ENCODE measurements around the gene LYSET.
A peak's percentile ranks its signal among the peaks of the same experiment; 100 is the strongest.
"Not testable (repeated sequence)": the region's sequence is repeated elsewhere in the genome, so short reads cannot be mapped to it uniquely, and the experiment has no call there.

The LYSET gene

DNA sequence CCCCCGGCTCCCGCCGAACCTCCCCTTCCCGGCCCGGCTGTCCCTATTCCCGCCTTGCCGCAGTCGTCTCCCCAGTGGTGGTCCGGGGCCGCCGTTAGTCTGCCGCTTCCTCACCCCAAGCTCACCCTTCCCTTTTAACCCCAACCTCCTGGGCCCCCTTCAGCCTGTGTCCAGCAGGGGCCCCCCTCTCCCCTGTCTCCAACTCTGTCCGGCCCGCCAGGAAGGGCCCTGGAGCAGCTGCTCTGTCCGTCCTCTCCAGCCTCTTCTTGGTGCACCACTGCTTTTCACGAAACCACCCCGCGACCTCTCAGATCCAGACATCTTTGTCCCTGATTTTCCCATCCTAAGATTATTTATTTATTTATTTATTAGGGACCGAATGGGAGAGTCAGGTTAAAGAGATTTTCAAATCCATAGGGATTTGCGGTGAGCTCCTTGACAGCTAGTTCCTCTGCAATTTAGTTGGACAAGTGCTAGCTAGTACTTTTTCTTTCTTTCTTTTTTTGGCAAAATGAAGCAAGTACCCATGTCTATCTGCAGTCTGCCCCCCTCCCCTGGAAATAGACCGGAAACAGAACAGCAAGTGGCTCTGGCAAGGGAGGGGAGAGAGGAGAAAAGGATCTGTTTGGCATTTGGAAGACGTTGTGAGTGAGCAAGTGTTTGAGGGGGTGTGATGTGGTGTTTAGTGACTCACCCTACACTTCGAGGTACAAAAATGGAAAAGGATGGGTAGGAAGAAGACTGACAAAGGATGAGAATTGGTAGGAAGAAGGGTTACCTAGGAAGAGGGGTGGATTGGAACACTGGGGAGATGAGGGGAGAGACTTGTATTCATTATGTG lies 22.6 kb downstream of the LYSET start:
- Histone ChIP-seq H3K9ac (ENCODE audit: low read length) (peak overlapping the region; percentile 32), H3K27ac (ENCODE audit: low read depth, low read length) (peak overlapping the region; percentile 78), H3K4me3 (ENCODE audit: low read length) (peak overlapping the region; percentile 80), H3K36me3 (ENCODE audit: control insufficient read depth, insufficient read depth, low read length) (no peaks in the 10 kb centered on the region), H3K27me3 (ENCODE audit: control insufficient read depth, insufficient read depth, low read length) (no peaks in the 10 kb centered on the region), H3K4me1 (ENCODE audit: control insufficient read depth, insufficient read depth, low read length) (peaks cover 3% of the 10 kb centered on the region)

- H3K9ac ChIP-seq (ENCODE audit: low read length) = no peak overlapping the region
- H3K36me3 ChIP-seq (ENCODE audit: control insufficient read depth, insufficient read depth, low read length) = peaks cover 12% of the 10 kb centered on the region
- H3K4me1 ChIP-seq (ENCODE audit: control insufficient read depth, insufficient read depth, low read length) = no peaks in the 10 kb centered on the region
- H3K27ac ChIP-seq (ENCODE audit: low read depth, low read length) = no peak overlapping the region
- H3K4me3 ChIP-seq (ENCODE audit: low read length) = no peak overlapping the region
- no peaks in the 10 kb centered on the region for H3K27me3 ChIP-seq (ENCODE audit: control insufficient read depth, insufficient read depth, low read length)
Measured at GRCh38 chr14:93212432-93212831, 27.3 kb downstream of the LYSET start.

DNA sequence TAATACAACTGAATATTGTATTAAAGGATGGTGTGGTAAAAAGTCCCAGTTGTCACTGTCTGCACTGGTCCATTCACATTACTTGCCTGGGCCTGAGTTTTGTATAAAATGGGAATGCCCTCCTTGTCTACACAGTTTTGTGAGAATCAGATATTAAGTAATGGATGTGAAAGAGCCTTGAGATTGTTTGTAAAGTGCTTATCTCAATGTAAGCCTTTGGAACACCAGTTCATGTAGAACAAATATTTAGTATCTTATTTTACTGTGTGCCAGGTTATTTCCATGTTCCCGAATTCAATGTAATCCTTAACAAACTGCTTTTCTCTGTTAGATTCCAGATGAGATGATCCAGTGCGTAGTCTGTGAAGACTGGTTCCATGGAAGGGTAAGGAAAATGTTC lies 29.5 kb downstream of the LYSET start:
- Histone ChIP-seq H3K27me3 (ENCODE audit: control insufficient read depth, insufficient read depth, low read length) (no peaks in the 10 kb centered on the region), H3K4me3 (ENCODE audit: low read length) (no peak overlapping the region), H3K4me1 (ENCODE audit: control insufficient read depth, insufficient read depth, low read length) (no peaks in the 10 kb centered on the region), H3K9ac (ENCODE audit: low read length) (no peak overlapping the region), H3K27ac (ENCODE audit: low read depth, low read length) (no peak overlapping the region), H3K36me3 (ENCODE audit: control insufficient read depth, insufficient read depth, low read length) (peaks cover 12% of the 10 kb centered on the region)

DNA sequence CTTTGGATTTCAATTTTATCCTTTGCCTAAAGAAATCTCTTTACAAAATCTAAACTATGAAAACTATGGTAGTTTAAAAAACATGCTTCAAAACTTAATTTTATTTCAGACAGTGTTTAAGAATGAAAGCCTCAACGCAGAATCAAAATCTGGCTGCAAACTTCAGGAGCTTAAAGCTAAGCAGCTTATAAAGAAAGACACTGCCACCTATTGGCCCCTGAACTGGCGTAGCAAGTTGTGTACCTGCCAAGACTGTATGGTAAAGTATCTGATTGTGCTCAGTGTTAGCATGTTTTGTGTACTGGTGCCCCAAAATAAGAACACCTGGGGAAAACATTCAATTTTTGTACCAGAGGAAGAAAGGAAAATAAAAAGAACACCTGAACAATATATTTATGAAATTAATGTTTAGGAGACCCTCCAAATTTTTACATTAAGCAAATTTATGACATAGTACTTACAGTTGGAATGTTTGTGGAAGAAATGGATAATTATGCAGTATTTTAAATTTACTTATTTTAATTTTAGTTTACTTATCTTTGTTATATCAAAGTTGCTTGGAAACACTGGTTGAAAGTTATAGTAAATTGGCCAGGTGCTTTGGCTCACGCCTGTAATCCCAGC lies 34.1 kb downstream of the LYSET start:
- Histone ChIP-seq H3K27me3 (ENCODE audit: control insufficient read depth, insufficient read depth, low read length) (no peaks in the 10 kb centered on the region), H3K4me3 (ENCODE audit: low read length) (no peak overlapping the region), H3K9ac (ENCODE audit: low read length) (no peak overlapping the region), H3K27ac (ENCODE audit: low read depth, low read length) (no peak overlapping the region), H3K36me3 (ENCODE audit: control insufficient read depth, insufficient read depth, low read length) (peaks cover 19% of the 10 kb centered on the region), H3K4me1 (ENCODE audit: control insufficient read depth, insufficient read depth, low read length) (no peaks in the 10 kb centered on the region)

- Histone ChIP-seq H3K36me3 (ENCODE audit: control insufficient read depth, insufficient read depth, low read length) (peaks cover 22% of the 10 kb centered on the region), H3K27ac (ENCODE audit: low read depth, low read length) (no peak overlapping the region), H3K27me3 (ENCODE audit: control insufficient read depth, insufficient read depth, low read length) (no peaks in the 10 kb centered on the region)
Measured at GRCh38 chr14:93220509-93220908, 35.4 kb downstream of the LYSET start.

GRCh38 chr14:93223565-93223964 lies 38.4 kb downstream of the LYSET start:
- H3K36me3 ChIP-seq (ENCODE audit: control insufficient read depth, insufficient read depth, low read length) = peaks cover 18% of the 10 kb centered on the region
- no peaks in the 10 kb centered on the region for H3K27me3 ChIP-seq (ENCODE audit: control insufficient read depth, insufficient read depth, low read length)
- H3K4me3 ChIP-seq (ENCODE audit: low read length) = no peak overlapping the region
- no peaks in the 10 kb centered on the region for H3K4me1 ChIP-seq (ENCODE audit: control insufficient read depth, insufficient read depth, low read length)
- H3K9ac ChIP-seq (ENCODE audit: low read length) = no peak overlapping the region
- no peak overlapping the region for H3K27ac ChIP-seq (ENCODE audit: low read depth, low read length)

More at GRCh38 chr14:93220509-93220908, 35.4 kb downstream of the LYSET start:
- Histone ChIP-seq H3K4me1 (ENCODE audit: control insufficient read depth, insufficient read depth, low read length) (no peaks in the 10 kb centered on the region), H3K9ac (ENCODE audit: low read length) (no peak overlapping the region), H3K4me3 (ENCODE audit: low read length) (no peak overlapping the region)

DNA sequence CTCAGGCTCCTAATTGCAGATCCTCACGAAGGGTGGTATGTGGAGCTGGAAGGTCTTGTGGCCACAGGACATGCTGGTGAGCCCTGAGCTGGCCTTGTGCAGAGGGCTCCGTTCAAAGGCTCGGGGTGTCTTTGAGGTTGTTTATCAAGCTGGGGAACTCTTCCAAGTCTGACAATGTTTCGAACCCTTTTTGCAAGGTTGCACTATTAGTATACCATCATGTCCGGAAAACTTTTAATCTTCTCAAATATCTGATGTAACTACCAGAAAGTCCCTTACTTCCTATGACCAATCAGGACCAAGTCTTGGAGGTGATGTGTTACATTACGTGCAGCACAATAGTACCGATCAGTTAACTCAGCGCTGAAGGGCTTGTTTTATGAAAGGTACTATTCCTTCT lies 43.4 kb downstream of the LYSET start:
- Histone ChIP-seq H3K4me3 (ENCODE audit: low read length) (no peak overlapping the region), H3K36me3 (ENCODE audit: control insufficient read depth, insufficient read depth, low read length) (peaks cover 12% of the 10 kb centered on the region), H3K27ac (ENCODE audit: low read depth, low read length) (no peak overlapping the region), H3K4me1 (ENCODE audit: control insufficient read depth, insufficient read depth, low read length) (no peaks in the 10 kb centered on the region), H3K27me3 (ENCODE audit: control insufficient read depth, insufficient read depth, low read length) (no peaks in the 10 kb centered on the region), H3K9ac (ENCODE audit: low read length) (no peak overlapping the region)

DNA sequence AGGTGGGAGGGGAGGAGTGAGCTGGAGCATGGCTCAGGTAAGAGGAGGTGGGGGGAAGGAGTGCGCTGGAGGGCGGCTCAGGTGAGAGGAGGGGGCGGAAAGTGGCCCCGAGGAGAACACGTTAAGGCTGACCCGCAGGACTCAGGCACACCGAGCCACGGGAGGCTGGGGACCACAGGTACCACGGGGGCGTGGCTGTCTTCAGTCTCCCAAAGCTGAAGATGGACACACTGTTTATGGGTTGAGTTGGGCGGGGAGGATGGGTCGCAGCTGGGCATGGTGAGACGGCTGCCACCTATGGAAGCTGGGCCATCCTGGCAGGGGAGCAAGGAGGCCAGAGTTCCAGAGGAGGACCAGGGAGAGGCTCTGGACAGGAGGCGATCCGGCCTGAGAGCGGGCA lies 45.4 kb downstream of the LYSET start:
- H3K9ac ChIP-seq (ENCODE audit: low read length) = no peak overlapping the region
- no peak overlapping the region for H3K27ac ChIP-seq (ENCODE audit: low read depth, low read length)
- no peaks in the 10 kb centered on the region for H3K4me1 ChIP-seq (ENCODE audit: control insufficient read depth, insufficient read depth, low read length)
- peaks cover 8% of the 10 kb centered on the region for H3K36me3 ChIP-seq (ENCODE audit: control insufficient read depth, insufficient read depth, low read length)
- H3K27me3 ChIP-seq (ENCODE audit: control insufficient read depth, insufficient read depth, low read length) = no peaks in the 10 kb centered on the region
- no peak overlapping the region for H3K4me3 ChIP-seq (ENCODE audit: low read length)

GRCh38 chr14:93231129-93231979 lies 46.2 kb downstream of the LYSET start:
- Histone ChIP-seq H3K4me3 (ENCODE audit: low read length) (peak overlapping the region; percentile 63), H3K9ac (ENCODE audit: low read length) (no peak overlapping the region), H3K27me3 (ENCODE audit: control insufficient read depth, insufficient read depth, low read length) (no peaks in the 10 kb centered on the region)

GRCh38 chr14:93232159-93232558 lies 47.0 kb downstream of the LYSET start:
- H3K4me1 ChIP-seq (ENCODE audit: control insufficient read depth, insufficient read depth, low read length) = no peaks in the 10 kb centered on the region
- H3K27me3 ChIP-seq (ENCODE audit: control insufficient read depth, insufficient read depth, low read length) = no peaks in the 10 kb centered on the region
- no peak overlapping the region for H3K9ac ChIP-seq (ENCODE audit: low read length)
- peaks cover 4% of the 10 kb centered on the region for H3K36me3 ChIP-seq (ENCODE audit: control insufficient read depth, insufficient read depth, low read length)
- no peak overlapping the region for H3K27ac ChIP-seq (ENCODE audit: low read depth, low read length)
- no peak overlapping the region for H3K4me3 ChIP-seq (ENCODE audit: low read length)

More at GRCh38 chr14:93231129-93231979, 46.2 kb downstream of the LYSET start:
- peaks cover 8% of the 10 kb centered on the region for H3K36me3 ChIP-seq (ENCODE audit: control insufficient read depth, insufficient read depth, low read length)
- H3K4me1 ChIP-seq (ENCODE audit: control insufficient read depth, insufficient read depth, low read length) = no peaks in the 10 kb centered on the region
- no peak overlapping the region for H3K27ac ChIP-seq (ENCODE audit: low read depth, low read length)

GRCh38 chr14:93233078-93233477 lies 48.0 kb downstream of the LYSET start:
- not testable (repeated sequence) for H3K9ac ChIP-seq (ENCODE audit: low read length); H3K4me3 ChIP-seq (ENCODE audit: low read length)

GRCh38 chr14:93234798-93235197 lies 49.7 kb downstream of the LYSET start:
- no peak overlapping the region for H3K27ac ChIP-seq (ENCODE audit: low read depth, low read length)
- no peaks in the 10 kb centered on the region for H3K4me1 ChIP-seq (ENCODE audit: control insufficient read depth, insufficient read depth, low read length)
- no peaks in the 10 kb centered on the region for H3K36me3 ChIP-seq (ENCODE audit: control insufficient read depth, insufficient read depth, low read length)
- H3K9ac ChIP-seq (ENCODE audit: low read length) = no peak overlapping the region
- no peak overlapping the region for H3K4me3 ChIP-seq (ENCODE audit: low read length)
- no peaks in the 10 kb centered on the region for H3K27me3 ChIP-seq (ENCODE audit: control insufficient read depth, insufficient read depth, low read length)

More at GRCh38 chr14:93233078-93233477, 48.0 kb downstream of the LYSET start:
- not testable (repeated sequence) for H3K36me3 ChIP-seq (ENCODE audit: control insufficient read depth, insufficient read depth, low read length); H3K27me3 ChIP-seq (ENCODE audit: control insufficient read depth, insufficient read depth, low read length); H3K4me1 ChIP-seq (ENCODE audit: control insufficient read depth, insufficient read depth, low read length); H3K27ac ChIP-seq (ENCODE audit: low read depth, low read length)

Measured in rectal smooth muscle tissue (tissue), 1 donor.